AG10803 (cell line): Measurements from ENCODE around the gene UBE2G2.
"Not testable (repeated sequence)": the region's sequence is repeated elsewhere in the genome, so short reads cannot be mapped to it uniquely, and the experiment has no call there.

Source experiments
- DNase-seq: peaks from one replicate; pipeline ENCODE4 v3.0.0; 2010; ENCODE audit warnings: low read depth
- H3K4me3 ChIP-seq: 2 replicates; pipeline ENCODE4 v1.5.1; 2011; ENCODE audit warnings: mild to moderate bottlenecking, low read length, control low read depth
- CTCF ChIP-seq: conservative IDR thresholded peaks from 2 replicates; pipeline ENCODE4 v1.5.1; 2011; ENCODE audit warnings: mild to moderate bottlenecking, low read length, control low read depth, inconsistent platforms

Gene UBE2G2

GRCh38 chr21:44834951-44835646 is 33.5 kb upstream of the UBE2G2 start:
- no peak for DNase-seq
- no peak for TF ChIP-seq CTCF
- H3K4me3 ChIP-seq, result no peak overlapping the region

- TF ChIP-seq CTCF, result no peak
- DNase-seq, result no peak
These were observed 32.8 kb upstream of the UBE2G2 start for GRCh38 chr21:44834231-44834950.

GRCh38 chr21:44833663-44834062 is 32.0 kb upstream of the UBE2G2 start:
- no peak for TF ChIP-seq CTCF
- DNase-seq, result no peak
- H3K4me3 ChIP-seq, result no peak overlapping the region

More at GRCh38 chr21:44834231-44834950, 32.8 kb upstream of the UBE2G2 start:
- H3K4me3 ChIP-seq, result no peak overlapping the region

GRCh38 chr21:44832516-44833255 is 31.1 kb upstream of the UBE2G2 start:
- not testable (repeated sequence) for DNase-seq

GRCh38 chr21:44831227-44831860 is 29.7 kb upstream of the UBE2G2 start:
- no peak for DNase-seq
- no peak for TF ChIP-seq CTCF
- H3K4me3 ChIP-seq, result no peak overlapping the region

More at GRCh38 chr21:44832516-44833255, 31.1 kb upstream of the UBE2G2 start:
- not testable (repeated sequence) for H3K4me3 ChIP-seq

GRCh38 chr21:44829507-44830092 is 28.0 kb upstream of the UBE2G2 start:
- H3K4me3 ChIP-seq, result no peak overlapping the region
- no peak for TF ChIP-seq CTCF
- no peak for DNase-seq

- no peak for TF ChIP-seq CTCF
- no peak for DNase-seq
- H3K4me3 ChIP-seq, result no peak overlapping the region
These were observed 26.9 kb upstream of the UBE2G2 start for GRCh38 chr21:44828362-44829056.
